ENCODE measurements around the gene ABCC1.
"Not testable (repeated sequence)": the region's sequence is repeated elsewhere in the genome, so short reads cannot be mapped to it uniquely, and the experiment has no call there.

ABCC1 gene

DNA sequence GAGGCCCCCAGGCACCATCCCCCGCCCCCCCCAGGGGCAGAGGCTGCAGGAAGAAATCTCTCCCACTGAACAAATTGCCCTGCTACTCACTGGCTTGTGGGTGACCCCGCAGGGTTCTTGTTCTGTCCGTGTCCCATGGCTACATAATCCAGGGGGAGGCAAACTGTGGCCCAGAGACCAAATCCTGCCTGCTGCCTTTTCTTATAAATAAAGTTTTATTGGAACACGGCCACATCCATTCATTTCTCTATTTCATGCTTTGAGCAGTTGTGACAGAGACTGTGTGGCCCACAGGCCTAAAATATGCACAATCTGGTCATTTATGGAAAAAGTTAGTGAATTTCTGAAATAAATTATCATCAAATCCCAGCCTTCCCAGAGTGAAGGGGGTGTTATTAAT lies 235.7 kb downstream of the ABCC1 start:
- no peak for DNase-seq (ENCODE audit: low spot score)
- no peak for TF ChIP-seq CTCF (IDR thresholded peaks at IDR 0.05; ENCODE audit: extremely low read depth, missing control alignments)

GRCh38 chr16:16186820-16187219 lies 237.4 kb downstream of the ABCC1 start:
- no peak for TF ChIP-seq CTCF (IDR thresholded peaks at IDR 0.05; ENCODE audit: extremely low read depth, missing control alignments)
- DNase-seq (ENCODE audit: low spot score): no peak

DNA sequence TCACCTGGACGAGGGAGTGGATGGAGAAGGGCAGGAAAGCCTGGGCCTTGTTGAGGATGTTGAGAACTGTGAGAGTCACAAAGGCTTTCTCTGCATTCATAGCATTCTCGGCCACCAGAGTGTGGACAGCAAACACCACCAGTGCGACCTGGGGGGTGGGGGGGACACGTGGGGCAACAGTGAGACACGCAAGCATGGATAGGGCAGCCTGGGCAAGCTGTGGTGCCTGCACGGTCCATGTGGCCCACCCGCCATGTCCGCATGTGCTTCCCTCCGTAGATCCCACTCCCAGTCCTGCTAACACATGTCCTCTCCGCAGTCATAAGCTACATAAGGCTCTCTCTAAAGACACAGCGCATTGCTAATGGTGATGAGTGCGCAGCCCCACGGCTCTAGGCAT lies 239.4 kb downstream of the ABCC1 start:
- no peak for TF ChIP-seq CTCF (IDR thresholded peaks at IDR 0.05; ENCODE audit: extremely low read depth, missing control alignments)
- DNase-seq (ENCODE audit: low spot score): no peak

GRCh38 chr16:16189842-16190241 lies 240.4 kb downstream of the ABCC1 start:
- no peak for DNase-seq (ENCODE audit: low spot score)
- TF ChIP-seq CTCF (IDR thresholded peaks at IDR 0.05; ENCODE audit: extremely low read depth, missing control alignments): no peak

DNA sequence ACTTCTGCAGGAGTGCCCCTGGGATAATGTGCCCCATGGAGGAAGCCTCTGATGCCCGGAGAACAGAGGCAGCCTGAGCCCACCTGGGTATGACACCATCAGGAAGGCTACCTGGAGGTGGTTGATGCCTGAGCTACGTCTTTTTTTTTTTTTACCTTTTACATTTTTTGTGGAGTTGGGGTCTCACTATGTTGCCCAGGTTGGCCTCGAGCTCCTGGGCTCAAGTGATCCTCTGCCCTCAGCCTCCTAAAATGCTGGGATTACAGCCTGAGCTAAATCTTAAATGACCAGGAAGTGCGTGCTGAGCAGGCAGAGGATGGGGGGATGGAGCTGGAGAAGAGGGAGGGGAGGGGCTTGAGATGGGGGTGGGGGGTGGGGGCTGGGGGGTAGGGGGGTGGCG lies 241.1 kb downstream of the ABCC1 start:
- no peak for TF ChIP-seq CTCF (IDR thresholded peaks at IDR 0.05; ENCODE audit: extremely low read depth, missing control alignments)
- DNase-seq (ENCODE audit: low spot score): no peak

GRCh38 chr16:16190966-16191365 lies 241.6 kb downstream of the ABCC1 start:
- not testable (repeated sequence) for DNase-seq (ENCODE audit: low spot score)

DNA sequence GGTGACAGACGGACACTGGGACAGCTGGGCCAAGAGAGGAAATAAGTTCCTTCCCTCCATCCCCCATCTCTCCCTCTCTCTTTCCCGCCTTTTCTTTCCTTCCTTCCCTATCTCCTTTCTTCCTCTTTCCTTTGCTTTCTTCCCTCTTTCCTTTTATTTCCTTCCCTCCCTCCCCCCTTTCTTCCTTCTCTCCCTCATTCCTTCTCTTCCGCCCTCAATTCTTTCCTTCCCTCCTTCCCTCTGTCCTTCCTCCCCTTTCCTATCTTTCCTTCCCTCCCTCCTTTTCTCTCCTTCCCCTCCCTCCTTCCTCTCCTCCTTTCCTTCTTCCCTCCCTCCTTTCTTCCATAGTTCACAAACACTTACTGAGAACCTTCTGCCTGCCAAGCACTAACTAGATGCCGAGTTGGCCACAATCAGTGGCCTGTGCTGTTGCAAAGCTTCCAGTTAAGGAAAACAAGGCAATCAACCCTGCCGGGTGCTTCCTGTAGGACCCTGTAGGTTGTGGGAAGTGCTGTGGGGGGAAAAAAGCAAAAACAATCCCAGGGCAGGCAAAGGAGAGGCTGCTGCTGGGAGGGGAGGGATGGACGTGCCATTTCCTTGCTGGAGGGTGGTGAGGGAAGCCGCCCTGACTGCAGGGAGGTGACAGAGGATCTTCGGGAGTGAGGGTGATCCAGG lies 242.2 kb downstream of the ABCC1 start:
- TF ChIP-seq CTCF (IDR thresholded peaks at IDR 0.05; ENCODE audit: extremely low read depth, missing control alignments): no peak
- no peak for DNase-seq (ENCODE audit: low spot score)
